Lung microvascular endothelial cell (primary cell): ENCODE measurements around the gene HGFAC. TPM values are rescaled to one million over a fixed set of nuclear protein-coding genes. Genes with fewer than 3 reads are reported as not detected.

Experiments
- total RNA-seq: library from RNA; depleted of rRNA; stranded (reverse); fragments of >200 nt; gene quantifications from 2 replicates; pipeline ENCODE4 v1.2.1, GENCODE V29; 2014

The HGFAC gene
- total RNA-seq, 1 donor from 2014 or later = 0.20 TPM

Other genes with a start within 250 kb of the HGFAC start
- under 0.01 and 0.40 TPM in 2 replicates for gene MSANTD1, start 192.8 kb upstream of the HGFAC start, total RNA-seq
- gene RGS12, start 148.9 kb upstream of the HGFAC start, total RNA-seq = 29.0 and 33.7 TPM in 2 replicates
- not detected in 2 replicates for gene DOK7, start 21.3 kb downstream of the HGFAC start, total RNA-seq
- 27.0 and 31.9 TPM in 2 replicates for gene LRPAP1, start 90.5 kb downstream of the HGFAC start, total RNA-seq